K562 (cell line): ENCODE data around the gene SLC29A4. TPM values are rescaled to one million over a fixed set of nuclear protein-coding genes. Genes with fewer than 3 reads are reported as not detected.

Experiments
- ADNP ChIP-seq: fragments of 200-800 bp; sonication (Bioruptor generic); IDR thresholded peaks from 2 replicates; pipeline ENCODE4 v1.6.1; 2016; ENCODE audit warnings: missing genetic modification characterization, missing compliant biosample characterization
- ATF7 ChIP-seq: fragments of 450-650 bp; IDR thresholded peaks from 2 replicates; pipeline ENCODE4 v1.7.1; 2014; ENCODE audit warnings: mild to moderate bottlenecking, moderate library complexity
- CEBPZ ChIP-seq: fragments of 150-350 bp; IDR thresholded peaks from 2 replicates; pipeline ENCODE4 v1.6.1; 2014; ENCODE audit warnings: low read depth, mild to moderate bottlenecking, low read length, borderline replicate concordance
- L3MBTL2 ChIP-seq: fragments of 450-650 bp; IDR thresholded peaks from 2 replicates; pipeline ENCODE4 v1.6.1; 2016; ENCODE audit warnings: mild to moderate bottlenecking, moderate library complexity
- MGA ChIP-seq: fragments of 450-650 bp; IDR thresholded peaks from 2 replicates; pipeline ENCODE4 v1.6.1; 2016; ENCODE audit warnings: mild to moderate bottlenecking, moderate library complexity
- NCOR1 ChIP-seq: fragments of 450-650 bp; IDR thresholded peaks from 2 replicates; pipeline ENCODE4 v1.6.1; 2016; ENCODE audit warnings: mild to moderate bottlenecking, moderate library complexity
- SIX5 ChIP-seq, 2 experiments: IDR thresholded peaks; 2 replicates each; pipeline ENCODE4 v1.6.1; 2011; ENCODE audit warnings: low read length in 2 of 2, borderline replicate concordance in 1 of 2, low read depth in 1 of 2, mild to moderate bottlenecking in 1 of 2, moderate library complexity in 1 of 2; ENCODE audit not compliant: insufficient read depth in 1 of 2
- polyA plus RNA-seq, 8 experiments: library from polyadenylated mRNA; depleted of rRNA in 4 of 8; stranded (reverse) in 5 of 8; unstranded in 3 of 8; fragments of >200 nt; fragmentation: Nextera tagmentation in 2 of 8; fragmentation: Illumina TruSeq in 1 of 8; extraction: Ambion mirVana in 2 of 8; extraction: Trizol in 1 of 8; gene quantifications; 2 replicates each; pipeline versions ENCODE4 v1.2.1 to v1.2.3, GENCODE V29; 2011 to 2014; ENCODE audit warnings: inconsistent platforms in 1 of 8, missing spikeins in 1 of 8
- total RNA-seq, 7 experiments: library from RNA; depleted of rRNA in 6 of 7; stranded (reverse); fragments of >200 nt in 6 of 7; fragmentation: Illumina TruSeq in 2 of 7; extraction: Trizol in 2 of 7; gene quantifications; 2 replicates each; pipeline versions ENCODE4 v1.2.1 to v1.2.3, GENCODE V29; 2011 to 2021; ENCODE audit warnings: low replicate concordance in 1 of 7
- TF ChIP-seq, protein P1 (sequence below): fragments of 450-650 bp; formaldehyde crosslinking; IDR thresholded peaks from 2 replicates; pipeline ENCODE4 v1.4.0; 2022; ENCODE audit warnings: missing genetic modification characterization

SLC29A4 gene
- total and polyA plus RNA-seq, 9 of the 15 experiments (the other 6 are each of a cell fraction or from before 2014, with no cell fraction given) = 0.01 to 1.2 (median 0.37) TPM

DNA sequence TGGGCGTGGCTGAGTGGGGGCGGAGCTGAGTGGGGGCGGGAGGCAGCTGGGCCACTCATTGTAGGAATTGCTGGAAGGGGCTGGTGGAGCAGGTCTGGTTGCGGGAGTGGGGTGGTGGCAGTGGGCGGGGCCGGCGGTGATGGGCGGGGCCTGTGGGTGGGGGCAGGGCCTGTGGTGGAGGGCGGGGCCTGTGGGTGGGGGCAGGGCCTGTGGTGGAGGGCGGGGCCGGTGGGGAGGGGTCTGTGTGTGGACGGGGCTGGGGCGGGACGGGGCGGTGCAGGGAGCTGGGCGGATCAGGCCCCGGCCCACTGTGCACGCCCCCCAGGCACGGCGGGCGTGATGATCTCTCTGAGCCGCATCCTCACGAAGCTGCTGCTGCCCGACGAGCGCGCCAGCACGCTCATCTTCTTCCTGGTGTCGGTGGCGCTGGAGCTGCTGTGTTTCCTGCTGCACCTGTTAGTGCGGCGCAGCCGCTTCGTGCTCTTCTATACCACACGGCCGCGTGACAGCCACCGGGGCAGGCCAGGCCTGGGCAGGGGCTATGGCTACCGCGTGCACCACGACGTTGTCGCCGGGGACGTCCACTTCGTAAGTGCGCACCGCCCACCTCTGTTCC lies 14.0 kb downstream of the SLC29A4 start (continued):
- TF ChIP-seq MGA (peak; percentile 71), ADNP (no peak), L3MBTL2 (peak; percentile 70; the same call in 1 of the 2 replicates), ATF7 (no peak), SIX5 (IDR thresholded peaks at IDR 0.05; ENCODE audit: borderline replicate concordance in 1 of 2, insufficient read depth in 1 of 2, low read depth in 1 of 2, low read length in 2 of 2) (no peak), NCOR1 (no peak), CEBPZ (no peak)
- TF ChIP-seq, protein P1, sequence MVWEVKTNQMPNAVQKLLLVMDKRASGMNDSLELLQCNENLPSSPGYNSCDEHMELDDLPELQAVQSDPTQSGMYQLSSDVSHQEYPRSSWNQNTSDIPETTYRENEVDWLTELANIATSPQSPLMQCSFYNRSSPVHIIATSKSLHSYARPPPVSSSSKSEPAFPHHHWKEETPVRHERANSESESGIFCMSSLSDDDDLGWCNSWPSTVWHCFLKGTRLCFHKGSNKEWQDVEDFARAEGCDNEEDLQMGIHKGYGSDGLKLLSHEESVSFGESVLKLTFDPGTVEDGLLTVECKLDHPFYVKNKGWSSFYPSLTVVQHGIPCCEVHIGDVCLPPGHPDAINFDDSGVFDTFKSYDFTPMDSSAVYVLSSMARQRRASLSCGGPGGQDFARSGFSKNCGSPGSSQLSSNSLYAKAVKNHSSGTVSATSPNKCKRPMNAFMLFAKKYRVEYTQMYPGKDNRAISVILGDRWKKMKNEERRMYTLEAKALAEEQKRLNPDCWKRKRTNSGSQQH = no peak
